ENCODE results near the gene PGLYRP4.

The PGLYRP4 gene

DNA sequence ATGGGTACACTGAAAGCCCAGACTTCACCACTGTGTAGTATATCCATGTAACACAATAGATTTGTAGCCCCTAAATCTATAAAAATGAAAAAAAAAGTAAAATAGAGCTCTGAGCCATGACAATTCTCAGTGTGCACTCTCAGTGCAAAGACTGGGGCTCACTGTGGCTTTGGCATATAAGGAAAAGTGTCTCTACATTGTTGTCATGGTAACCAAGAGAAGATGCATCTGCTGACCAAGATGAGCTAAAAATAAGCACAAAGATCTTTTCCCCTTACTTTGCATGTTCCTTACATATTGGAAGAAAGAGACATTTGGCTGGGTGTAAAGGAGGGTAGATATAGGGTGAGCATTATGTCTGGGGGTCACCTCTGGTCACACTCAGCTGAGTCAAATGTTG lies 12.0 kb downstream of the PGLYRP4 start:
- no peak for ATAC-seq
- no peak for TF ChIP-seq CSDC2 (CRISPR knock-in tag; IDR thresholded peaks at IDR 0.05)
- TF ChIP-seq ZNF70 (CRISPR knock-in tag; IDR thresholded peaks at IDR 0.05): no peak

DNA sequence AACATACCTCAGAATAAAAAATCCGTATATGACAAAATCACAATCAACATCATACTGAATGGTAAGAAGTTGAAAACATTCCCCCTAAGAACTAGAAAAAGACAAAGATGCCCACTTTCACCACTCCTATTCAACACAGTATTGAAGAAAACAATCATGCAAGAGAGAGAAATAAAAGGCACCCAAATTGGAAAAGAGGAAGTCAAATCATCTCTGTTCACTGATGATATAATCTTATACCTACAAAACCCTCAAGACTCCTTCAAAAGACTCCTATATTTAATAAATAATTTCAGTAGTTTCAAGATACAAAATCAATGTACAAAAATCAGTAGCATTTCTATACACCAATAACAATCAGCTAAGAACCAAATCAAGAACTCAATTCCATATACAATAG lies 14.7 kb downstream of the PGLYRP4 start:
- no peak for ATAC-seq
- TF ChIP-seq CSDC2 (CRISPR knock-in tag; IDR thresholded peaks at IDR 0.05) (no peak), SNAI2 (CRISPR knock-in tag; IDR thresholded peaks at IDR 0.05) (no peak), POU6F1 (CRISPR knock-in tag; IDR thresholded peaks at IDR 0.05; ENCODE audit: borderline replicate concordance, low read depth) (no peak), ZNF565 (CRISPR knock-in tag; conservative IDR thresholded peaks at IDR 0.05; ENCODE audit: low read depth) (no peak), TOX (CRISPR knock-in tag; IDR thresholded peaks at IDR 0.05; ENCODE audit: borderline replicate concordance) (no peak), BACH2 (CRISPR knock-in tag; IDR thresholded peaks at IDR 0.05; ENCODE audit: borderline replicate concordance) (no peak), ZC3H10 (CRISPR knock-in tag; IDR thresholded peaks at IDR 0.05) (no peak), ZNF8 (CRISPR knock-in tag; IDR thresholded peaks at IDR 0.05) (no peak), ZFP30 (CRISPR knock-in tag; IDR thresholded peaks at IDR 0.05) (no peak), CSRNP3 (CRISPR knock-in tag; IDR thresholded peaks at IDR 0.05) (no peak), CREB5 (CRISPR knock-in tag; IDR thresholded peaks at IDR 0.05; ENCODE audit: low read depth) (no peak), TSHZ2 (CRISPR knock-in tag; IDR thresholded peaks at IDR 0.05) (no peak), ARNTL (CRISPR knock-in tag; IDR thresholded peaks at IDR 0.05; ENCODE audit: borderline replicate concordance, low read depth) (no peak), TCF4 (CRISPR knock-in tag; IDR thresholded peaks at IDR 0.05; ENCODE audit: borderline replicate concordance) (no peak), RARB (CRISPR knock-in tag; IDR thresholded peaks at IDR 0.05) (no peak), ESRRG (CRISPR knock-in tag; IDR thresholded peaks at IDR 0.05) (no peak), OSR1 (CRISPR knock-in tag; IDR thresholded peaks at IDR 0.05) (no peak), PPARA (CRISPR knock-in tag; IDR thresholded peaks at IDR 0.05; ENCODE audit: borderline replicate concordance) (no peak), ZNF70 (CRISPR knock-in tag; IDR thresholded peaks at IDR 0.05) (no peak)

DNA sequence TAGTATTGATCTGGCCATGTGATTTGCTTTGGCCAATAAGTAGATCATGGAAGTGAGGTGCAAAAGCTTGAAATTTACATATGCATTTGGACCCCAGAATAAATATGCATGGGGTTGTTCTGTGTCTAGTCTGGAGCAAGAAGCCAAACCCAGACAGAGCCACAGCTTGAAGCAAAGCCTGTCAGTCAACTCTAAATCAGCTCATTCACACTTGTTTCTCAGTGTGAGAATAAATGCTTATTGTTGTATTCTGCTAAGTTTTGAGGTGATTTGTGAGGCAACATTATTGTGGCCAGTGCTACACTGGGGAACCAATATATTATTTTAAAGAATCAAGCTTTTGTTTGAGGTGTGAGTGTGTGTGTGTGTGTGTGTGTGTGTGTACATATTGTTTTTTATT lies 23.7 kb downstream of the PGLYRP4 start:
- no peak for TF ChIP-seq SNAI2 (CRISPR knock-in tag; IDR thresholded peaks at IDR 0.05)
- no peak for TF ChIP-seq OSR1 (CRISPR knock-in tag; IDR thresholded peaks at IDR 0.05)
- TF ChIP-seq PPARA (CRISPR knock-in tag; IDR thresholded peaks at IDR 0.05; ENCODE audit: borderline replicate concordance): no peak
- no peak for TF ChIP-seq POU6F1 (CRISPR knock-in tag; IDR thresholded peaks at IDR 0.05; ENCODE audit: borderline replicate concordance, low read depth)
- TF ChIP-seq TSHZ2 (CRISPR knock-in tag; IDR thresholded peaks at IDR 0.05): no peak
- TF ChIP-seq ZNF565 (CRISPR knock-in tag; conservative IDR thresholded peaks at IDR 0.05; ENCODE audit: low read depth): no peak
- TF ChIP-seq CSDC2 (CRISPR knock-in tag; IDR thresholded peaks at IDR 0.05): no peak
- no peak for TF ChIP-seq CSRNP3 (CRISPR knock-in tag; IDR thresholded peaks at IDR 0.05)
- TF ChIP-seq GLIS3 (CRISPR knock-in tag; IDR thresholded peaks at IDR 0.05): no peak
- TF ChIP-seq, protein P1, sequence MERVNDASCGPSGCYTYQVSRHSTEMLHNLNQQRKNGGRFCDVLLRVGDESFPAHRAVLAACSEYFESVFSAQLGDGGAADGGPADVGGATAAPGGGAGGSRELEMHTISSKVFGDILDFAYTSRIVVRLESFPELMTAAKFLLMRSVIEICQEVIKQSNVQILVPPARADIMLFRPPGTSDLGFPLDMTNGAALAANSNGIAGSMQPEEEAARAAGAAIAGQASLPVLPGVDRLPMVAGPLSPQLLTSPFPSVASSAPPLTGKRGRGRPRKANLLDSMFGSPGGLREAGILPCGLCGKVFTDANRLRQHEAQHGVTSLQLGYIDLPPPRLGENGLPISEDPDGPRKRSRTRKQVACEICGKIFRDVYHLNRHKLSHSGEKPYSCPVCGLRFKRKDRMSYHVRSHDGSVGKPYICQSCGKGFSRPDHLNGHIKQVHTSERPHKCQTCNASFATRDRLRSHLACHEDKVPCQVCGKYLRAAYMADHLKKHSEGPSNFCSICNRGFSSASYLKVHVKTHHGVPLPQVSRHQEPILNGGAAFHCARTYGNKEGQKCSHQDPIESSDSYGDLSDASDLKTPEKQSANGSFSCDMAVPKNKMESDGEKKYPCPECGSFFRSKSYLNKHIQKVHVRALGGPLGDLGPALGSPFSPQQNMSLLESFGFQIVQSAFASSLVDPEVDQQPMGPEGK (CRISPR knock-in tag; IDR thresholded peaks at IDR 0.05; ENCODE audit: borderline replicate concordance): no peak
- TF ChIP-seq ISL1 (CRISPR knock-in tag; IDR thresholded peaks at IDR 0.05): no peak
- no peak for TF ChIP-seq ZNF70 (CRISPR knock-in tag; IDR thresholded peaks at IDR 0.05)
- no peak for TF ChIP-seq ARNTL (CRISPR knock-in tag; IDR thresholded peaks at IDR 0.05; ENCODE audit: borderline replicate concordance, low read depth)
- TF ChIP-seq ESRRG (CRISPR knock-in tag; IDR thresholded peaks at IDR 0.05): no peak
- TF ChIP-seq ZC3H10 (CRISPR knock-in tag; IDR thresholded peaks at IDR 0.05): no peak
- no peak for ATAC-seq

Measured in SK-N-SH treated with all-trans-retinoic acid at 6 μM for 48 hours (cell line).